ENCODE results near the gene PIN1.

The PIN1 gene

GRCh38 chr19:9856609-9857008 lies 21.5 kb downstream of the PIN1 start:
- no peak for DNase-seq (ENCODE audit: low read depth, low spot score)

DNA sequence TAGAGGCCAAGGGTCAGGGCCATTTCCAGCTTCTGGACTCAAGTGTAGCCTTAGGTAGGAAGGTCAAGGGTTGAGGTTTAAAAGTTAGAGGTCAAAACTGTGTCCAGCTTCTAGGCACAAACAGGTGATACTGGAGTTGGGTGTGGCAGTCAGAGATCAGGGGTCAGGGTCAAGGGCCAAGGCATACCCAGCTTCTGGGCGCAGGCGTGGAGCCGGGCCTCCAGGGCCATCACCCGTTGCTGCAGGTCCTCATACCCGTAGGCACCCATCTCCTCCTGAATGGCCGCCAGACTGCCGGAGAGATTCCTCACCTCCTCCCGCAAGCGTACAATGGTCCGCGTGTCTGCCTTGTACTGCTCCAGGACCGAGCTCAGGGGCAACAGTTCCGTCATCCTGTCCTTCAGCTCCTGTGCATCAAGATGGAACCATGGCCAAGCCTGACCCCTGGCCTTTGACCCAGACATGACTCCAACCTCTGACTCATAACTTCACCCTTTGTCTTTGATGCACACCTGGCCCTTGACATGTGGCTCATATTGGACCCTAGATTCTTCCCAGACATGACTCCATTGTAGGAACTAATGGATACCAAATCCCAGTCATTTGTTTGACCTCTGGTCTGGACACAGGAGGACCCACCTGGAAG lies 22.1 kb downstream of the PIN1 start:
- no peak for DNase-seq (ENCODE audit: low read depth, low spot score)

DNA sequence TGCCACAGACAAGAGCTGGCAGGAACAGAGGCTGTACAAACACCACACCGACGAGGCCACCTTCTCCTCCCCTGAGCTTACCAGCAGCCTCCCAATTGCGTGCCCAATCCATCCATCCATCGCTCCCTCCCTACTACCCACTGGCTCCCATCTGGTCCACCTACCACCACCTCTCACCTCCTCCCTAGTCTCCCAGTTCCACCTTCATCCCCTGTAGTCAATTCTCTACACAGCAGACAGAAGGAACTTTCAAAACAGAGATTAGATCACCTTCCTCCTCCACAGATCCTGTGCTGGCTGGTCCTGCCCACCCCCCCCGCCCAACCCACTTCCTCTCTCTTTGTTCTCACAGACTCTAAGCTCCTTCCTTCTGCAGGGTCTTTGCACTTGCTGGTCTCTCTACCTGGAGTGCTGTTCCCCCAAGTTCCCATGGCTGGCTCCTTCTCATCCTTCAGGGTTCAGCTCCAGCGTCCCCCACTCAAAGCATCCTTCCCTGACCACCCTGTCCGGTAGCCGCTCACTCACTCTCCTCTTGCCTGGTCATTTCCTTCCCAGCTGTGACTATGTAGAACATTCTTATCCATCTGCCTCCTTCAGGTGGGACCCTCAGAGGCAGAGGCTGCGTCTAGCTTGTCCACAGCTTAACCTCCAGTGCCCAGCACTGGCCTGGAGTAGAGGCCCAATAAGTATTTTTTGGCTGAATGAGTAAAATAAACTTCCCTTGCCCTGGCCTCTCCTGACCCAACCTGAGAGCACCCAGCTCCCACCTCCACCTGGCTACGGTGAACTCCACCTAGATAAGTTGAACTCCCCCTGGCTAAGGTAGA lies 23.0 kb downstream of the PIN1 start:
- no peak for DNase-seq (ENCODE audit: low read depth, low spot score)

DNA sequence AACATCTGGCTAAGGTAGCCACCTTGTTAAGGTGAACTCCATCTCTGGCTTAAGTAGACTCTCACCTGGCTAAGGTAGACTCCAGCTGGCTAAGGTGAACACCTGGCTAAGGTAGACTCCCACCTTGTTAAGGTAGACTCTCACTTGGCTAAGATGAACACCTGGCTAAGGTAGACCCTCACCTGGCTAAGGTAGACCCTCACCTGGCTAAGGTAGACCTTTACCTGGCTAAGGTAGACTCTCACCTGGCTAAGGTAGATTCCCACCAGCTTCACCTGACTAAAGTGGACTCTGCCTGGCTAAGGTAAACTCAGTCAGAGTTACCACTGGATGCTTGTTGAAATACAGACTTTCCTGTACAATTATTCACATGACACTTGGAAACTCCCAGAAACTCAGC lies 23.6 kb downstream of the PIN1 start:
- DNase-seq (ENCODE audit: low read depth, low spot score) = no peak

- no peak for DNase-seq (ENCODE audit: low read depth, low spot score)
These were observed 25.3 kb downstream of the PIN1 start for GRCh38 chr19:9860407-9860806.

- no peak for DNase-seq (ENCODE audit: low read depth, low spot score)
These were observed 26.4 kb downstream of the PIN1 start for GRCh38 chr19:9861503-9861902.

DNA sequence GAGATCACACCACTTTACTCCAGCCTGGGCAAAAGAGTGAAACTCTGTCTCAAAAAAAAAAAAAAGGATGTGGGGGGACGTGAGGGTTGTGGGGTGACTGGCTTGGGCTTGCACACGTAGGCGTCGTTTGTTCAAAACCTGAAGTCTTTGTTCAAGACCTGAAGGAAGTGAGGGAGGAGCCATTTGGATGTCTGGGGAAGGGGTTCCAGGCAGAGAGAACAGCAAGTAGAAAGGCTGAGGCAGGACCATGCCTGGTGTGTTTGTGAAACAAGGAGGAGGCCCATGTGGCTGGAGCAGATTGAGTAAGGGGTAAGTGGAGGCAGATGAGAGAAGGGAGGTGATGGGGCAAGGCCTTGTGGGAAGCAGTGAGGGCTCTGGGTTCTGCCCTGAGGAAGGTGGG lies 27.8 kb downstream of the PIN1 start:
- no peak for DNase-seq (ENCODE audit: low read depth, low spot score)

- no peak for DNase-seq (ENCODE audit: low read depth, low spot score)
These were observed 28.6 kb downstream of the PIN1 start for GRCh38 chr19:9863759-9864158.

GRCh38 chr19:9865732-9866501 lies 30.8 kb downstream of the PIN1 start:
- DNase-seq (ENCODE audit: low read depth, low spot score) = no peak

GRCh38 chr19:9868983-9869617 lies 34.0 kb downstream of the PIN1 start:
- DNase-seq (ENCODE audit: low read depth, low spot score) = no peak

DNA sequence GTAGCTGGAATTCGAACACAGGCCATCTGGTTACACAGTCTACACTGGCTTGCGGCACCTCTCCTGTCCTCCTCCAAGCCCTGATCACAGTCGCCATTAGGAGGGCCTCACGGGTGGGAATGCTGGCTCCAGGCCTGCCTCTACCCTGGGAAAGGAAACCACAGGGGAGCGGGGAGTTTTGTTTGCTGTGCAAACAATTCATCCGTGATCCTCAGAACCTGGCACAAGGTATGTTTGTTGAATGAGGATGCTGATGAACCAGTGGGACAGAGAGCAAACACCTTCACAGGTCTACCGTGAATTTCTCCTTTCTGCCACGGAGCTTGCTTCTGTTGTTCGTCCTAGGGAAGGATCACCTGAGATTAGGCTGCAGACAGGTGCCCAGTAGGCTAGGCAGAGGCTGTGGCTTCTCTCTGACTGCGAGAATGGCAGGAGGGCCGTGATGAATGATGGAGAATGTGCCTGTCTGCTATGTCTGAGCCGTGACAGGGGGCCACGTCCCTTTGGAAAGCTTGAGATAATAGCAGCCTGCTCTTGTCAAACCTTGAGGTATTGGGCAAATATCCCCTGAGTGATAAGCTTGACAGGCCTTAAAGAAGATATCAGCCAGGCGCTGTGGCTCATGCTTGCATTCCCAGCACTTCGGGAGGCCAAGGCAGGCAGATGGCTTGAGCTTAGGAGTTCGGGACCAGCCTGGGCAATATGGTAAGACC lies 36.7 kb downstream of the PIN1 start:
- DNase-seq (ENCODE audit: low read depth, low spot score) = no peak

DNA sequence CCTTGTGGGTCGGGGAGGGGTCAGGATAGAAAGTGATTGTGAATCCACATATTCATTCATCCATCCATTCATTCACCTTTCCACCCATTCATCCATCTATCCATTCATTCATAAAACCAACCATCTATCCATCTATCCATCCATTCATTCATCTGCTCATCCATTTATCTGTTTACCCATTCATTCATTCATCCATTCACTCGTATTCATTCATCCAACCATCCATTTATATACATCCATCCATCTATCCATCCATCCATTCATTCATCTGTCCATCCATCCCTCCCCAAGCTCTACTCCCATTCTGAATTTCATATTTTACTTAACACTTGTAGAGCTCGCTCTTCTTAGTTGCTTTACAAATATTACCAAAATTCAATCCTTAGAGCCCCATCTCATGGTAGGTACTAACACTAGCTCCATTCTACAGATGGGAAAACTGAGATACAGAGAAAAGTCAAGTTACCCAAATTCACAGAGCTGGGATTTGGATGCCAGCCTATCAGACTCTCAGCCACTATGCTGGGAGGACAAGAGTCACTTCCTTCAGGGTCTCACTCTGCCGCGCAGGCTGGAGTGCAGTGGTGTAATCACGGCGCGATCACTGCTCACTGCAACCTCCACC lies 37.6 kb downstream of the PIN1 start:
- DNase-seq (ENCODE audit: low read depth, low spot score) = no peak

DNA sequence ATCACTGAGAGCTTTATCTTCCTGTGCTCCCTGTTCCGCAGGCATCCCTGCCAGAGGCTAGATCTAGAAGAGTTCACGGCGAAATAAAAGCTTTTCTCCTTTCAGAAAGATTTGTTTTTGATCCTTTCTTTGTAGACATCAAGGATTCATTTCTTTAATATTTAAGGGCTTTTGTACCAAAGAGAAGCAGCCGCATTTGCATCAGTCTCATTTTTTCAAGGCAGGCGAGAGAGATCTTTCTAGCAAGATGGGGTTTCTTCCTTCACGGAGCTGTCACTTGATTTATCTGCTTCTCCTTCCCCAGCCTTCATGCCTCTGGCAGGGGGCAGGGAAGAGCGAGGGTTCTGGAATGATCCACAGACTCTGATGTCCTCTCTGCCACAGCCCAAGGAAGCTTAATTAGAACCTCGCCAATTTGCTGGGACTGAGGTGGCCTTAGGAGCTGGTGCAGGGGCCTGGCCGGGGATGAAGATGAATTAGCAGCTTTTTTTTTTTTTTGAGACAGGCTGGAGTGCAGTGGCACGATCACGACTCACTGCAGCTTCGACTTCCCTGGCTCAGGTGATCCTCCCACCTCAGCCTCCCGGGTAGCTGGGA lies 40.0 kb downstream of the PIN1 start:
- DNase-seq (ENCODE audit: low read depth, low spot score) = no peak

- no peak for DNase-seq (ENCODE audit: low read depth, low spot score)
These were observed 40.7 kb downstream of the PIN1 start for GRCh38 chr19:9875796-9876195.

GRCh38 chr19:9877780-9878510 lies 42.8 kb downstream of the PIN1 start:
- no peak for DNase-seq (ENCODE audit: low read depth, low spot score)

- DNase-seq (ENCODE audit: low read depth, low spot score) = no peak
These were observed 43.5 kb downstream of the PIN1 start for GRCh38 chr19:9878511-9879196.

DNA sequence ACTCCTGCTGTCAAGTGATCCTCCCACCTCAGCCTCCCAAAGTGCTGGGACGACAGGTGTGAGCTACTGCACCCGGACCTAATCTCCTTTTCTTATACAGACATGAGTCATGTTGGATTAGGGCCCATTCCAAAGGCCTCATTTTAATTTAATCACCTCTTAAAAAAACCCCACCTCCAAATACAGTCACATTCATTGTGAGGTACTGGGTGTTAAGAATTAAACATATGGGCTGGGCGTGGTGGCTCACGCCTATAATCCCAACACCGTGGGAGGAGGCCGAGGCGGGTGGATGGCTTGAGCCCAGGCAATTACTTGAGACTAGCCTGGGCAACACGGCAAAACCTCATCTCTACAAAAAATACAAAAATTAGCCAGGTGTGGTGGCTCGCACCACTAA lies 46.6 kb downstream of the PIN1 start:
- no peak for DNase-seq (ENCODE audit: low read depth, low spot score)

GRCh38 chr19:9883231-9883758 lies 48.2 kb downstream of the PIN1 start:
- no peak for DNase-seq (ENCODE audit: low read depth, low spot score)

- DNase-seq (ENCODE audit: low read depth, low spot score) = no peak
These were observed 48.6 kb downstream of the PIN1 start for GRCh38 chr19:9883764-9884163.
